Measurements from ENCODE around the gene IQSEC1.

IQSEC1 gene

GRCh38 chr3:12952343-12953200 is 120.7 kb downstream of the IQSEC1 start:
- no peaks in the 10 kb centered on the region for H3K27me3 ChIP-seq (ENCODE audit: control insufficient read depth, insufficient read depth, low read length)
- TF ChIP-seq, protein P1, sequence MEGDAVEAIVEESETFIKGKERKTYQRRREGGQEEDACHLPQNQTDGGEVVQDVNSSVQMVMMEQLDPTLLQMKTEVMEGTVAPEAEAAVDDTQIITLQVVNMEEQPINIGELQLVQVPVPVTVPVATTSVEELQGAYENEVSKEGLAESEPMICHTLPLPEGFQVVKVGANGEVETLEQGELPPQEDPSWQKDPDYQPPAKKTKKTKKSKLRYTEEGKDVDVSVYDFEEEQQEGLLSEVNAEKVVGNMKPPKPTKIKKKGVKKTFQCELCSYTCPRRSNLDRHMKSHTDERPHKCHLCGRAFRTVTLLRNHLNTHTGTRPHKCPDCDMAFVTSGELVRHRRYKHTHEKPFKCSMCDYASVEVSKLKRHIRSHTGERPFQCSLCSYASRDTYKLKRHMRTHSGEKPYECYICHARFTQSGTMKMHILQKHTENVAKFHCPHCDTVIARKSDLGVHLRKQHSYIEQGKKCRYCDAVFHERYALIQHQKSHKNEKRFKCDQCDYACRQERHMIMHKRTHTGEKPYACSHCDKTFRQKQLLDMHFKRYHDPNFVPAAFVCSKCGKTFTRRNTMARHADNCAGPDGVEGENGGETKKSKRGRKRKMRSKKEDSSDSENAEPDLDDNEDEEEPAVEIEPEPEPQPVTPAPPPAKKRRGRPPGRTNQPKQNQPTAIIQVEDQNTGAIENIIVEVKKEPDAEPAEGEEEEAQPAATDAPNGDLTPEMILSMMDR (IDR thresholded peaks at IDR 0.05), result no peak
- H3K36me3 ChIP-seq (ENCODE audit: control insufficient read depth, insufficient read depth, low read length), result no peaks in the 10 kb centered on the region
- H3K27ac ChIP-seq, result peak overlapping the region; percentile 52
- H3K4me1 ChIP-seq, result peaks cover 31% of the 10 kb centered on the region
- no peak overlapping the region for H2AFZ ChIP-seq
- H3K4me2 ChIP-seq (ENCODE audit: low read length), result no peak overlapping the region
- peaks cover 78% of the 10 kb centered on the region for H3K79me2 ChIP-seq
- no peaks in the 10 kb centered on the region for H3K9me3 ChIP-seq (ENCODE audit: control insufficient read depth, low read length)
- H3K4me3 ChIP-seq (ENCODE audit: low read depth, low read length), result no peak overlapping the region
- no peak overlapping the region for H3K9ac ChIP-seq

GRCh38 chr3:12948891-12949711 is 124.1 kb downstream of the IQSEC1 start:
- Histone ChIP-seq H3K9me3 (ENCODE audit: control insufficient read depth, low read length) (no peaks in the 10 kb centered on the region), H3K27me3 (ENCODE audit: control insufficient read depth, insufficient read depth, low read length) (no peaks in the 10 kb centered on the region), H3K9ac (no peak overlapping the region), H3K4me3 (ENCODE audit: low read depth, low read length) (no peak overlapping the region), H3K4me2 (ENCODE audit: low read length) (no peak overlapping the region), H3K4me1 (peaks cover 21% of the 10 kb centered on the region), H3K36me3 (ENCODE audit: control insufficient read depth, insufficient read depth, low read length) (no peaks in the 10 kb centered on the region), H2AFZ (no peak overlapping the region), H3K27ac (no peak overlapping the region), H3K79me2 (peaks cover 93% of the 10 kb centered on the region)
- TF ChIP-seq, protein P1 (IDR thresholded peaks at IDR 0.05), result no peak

GRCh38 chr3:12948371-12948770 is 124.9 kb downstream of the IQSEC1 start:
- no peak overlapping the region for H3K4me2 ChIP-seq (ENCODE audit: low read length)
- H3K36me3 ChIP-seq (ENCODE audit: control insufficient read depth, insufficient read depth, low read length), result no peaks in the 10 kb centered on the region
- peaks cover 21% of the 10 kb centered on the region for H3K4me1 ChIP-seq
- no peak overlapping the region for H3K4me3 ChIP-seq (ENCODE audit: low read depth, low read length)
- H3K79me2 ChIP-seq, result peaks cover 93% of the 10 kb centered on the region
- no peak overlapping the region for H2AFZ ChIP-seq
- H3K27me3 ChIP-seq (ENCODE audit: control insufficient read depth, insufficient read depth, low read length), result no peaks in the 10 kb centered on the region
- no peaks in the 10 kb centered on the region for H3K9me3 ChIP-seq (ENCODE audit: control insufficient read depth, low read length)
- H3K9ac ChIP-seq, result no peak overlapping the region
- no peak overlapping the region for H3K27ac ChIP-seq
- TF ChIP-seq, protein P1 (IDR thresholded peaks at IDR 0.05), result no peak

DNA sequence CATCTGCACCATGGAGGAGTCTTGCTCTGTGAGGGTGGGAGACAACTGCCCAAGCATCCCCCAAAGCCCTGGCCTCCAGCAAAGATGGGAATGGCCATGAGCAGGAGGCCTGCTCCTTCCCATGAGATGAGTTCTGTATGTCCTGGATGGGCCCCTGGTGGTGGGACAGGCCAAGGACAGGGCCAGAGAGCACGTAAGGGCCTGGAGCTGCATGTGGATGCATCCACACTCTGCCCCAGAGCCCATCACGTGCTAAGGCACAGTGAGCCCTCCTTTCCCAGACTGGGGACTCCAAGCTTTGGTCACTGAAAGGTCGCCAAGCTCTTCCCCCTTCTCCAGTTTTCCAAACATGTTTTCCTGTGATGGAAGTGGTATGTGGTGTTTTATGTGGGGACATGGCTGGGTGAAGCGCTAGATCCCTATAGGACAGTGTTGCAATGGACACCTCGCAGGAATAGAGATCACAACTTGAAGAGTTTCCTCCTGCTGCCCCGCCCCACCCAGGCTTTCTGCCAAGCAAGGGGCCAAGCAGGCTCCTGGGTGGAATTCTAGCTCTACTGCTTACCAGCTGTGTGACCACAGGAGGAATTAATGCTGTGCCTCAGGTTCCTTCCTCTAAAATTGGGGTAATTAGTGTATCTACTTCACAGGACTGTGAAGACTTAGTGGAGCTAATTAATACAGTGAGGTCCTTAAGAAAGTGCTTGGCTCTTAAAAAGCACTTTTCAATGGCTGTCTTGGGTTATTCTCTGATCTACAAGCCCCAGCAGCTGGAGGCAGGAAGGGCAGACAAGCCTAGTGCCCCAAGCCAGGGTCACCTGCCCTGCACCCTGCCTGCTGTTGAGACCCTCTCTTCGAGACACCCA is 125.5 kb downstream of the IQSEC1 start:
- no peak overlapping the region for H3K27ac ChIP-seq
- no peak overlapping the region for H2AFZ ChIP-seq
- TF ChIP-seq, protein P1 (IDR thresholded peaks at IDR 0.05), result no peak
- peaks cover 19% of the 10 kb centered on the region for H3K4me1 ChIP-seq
- H3K36me3 ChIP-seq (ENCODE audit: control insufficient read depth, insufficient read depth, low read length), result no peaks in the 10 kb centered on the region
- H3K4me2 ChIP-seq (ENCODE audit: low read length), result no peak overlapping the region
- peaks cover 93% of the 10 kb centered on the region for H3K79me2 ChIP-seq
- no peak overlapping the region for H3K9ac ChIP-seq
- no peaks in the 10 kb centered on the region for H3K27me3 ChIP-seq (ENCODE audit: control insufficient read depth, insufficient read depth, low read length)
- no peak overlapping the region for H3K4me3 ChIP-seq (ENCODE audit: low read depth, low read length)
- no peaks in the 10 kb centered on the region for H3K9me3 ChIP-seq (ENCODE audit: control insufficient read depth, low read length)

All from parathyroid adenoma (tissue), 2 donors.